Measurements from ENCODE around the gene ASH1L.

DNA sequence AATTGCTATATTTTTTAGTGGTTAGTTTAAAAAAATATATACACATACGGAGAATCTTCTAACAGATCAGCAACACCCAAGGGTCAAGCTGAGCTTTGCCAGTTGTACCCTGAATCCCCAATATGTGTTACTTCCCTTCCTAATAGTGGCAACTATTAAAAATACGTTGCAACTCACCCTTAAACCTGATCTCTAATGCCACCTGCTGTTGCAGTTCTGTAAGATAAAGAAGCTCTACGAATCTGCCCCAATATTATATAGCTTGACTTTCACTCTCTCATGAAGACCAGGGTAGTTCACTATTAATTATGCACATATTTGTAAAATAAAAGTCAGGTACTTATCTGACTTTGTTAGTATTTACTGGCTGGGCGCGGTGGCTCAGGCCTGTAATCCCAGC, 58.4 kb downstream of the ASH1L start:
- TF ChIP-seq PAX5 (IDR thresholded peaks at IDR 0.05; ENCODE audit: insufficient read depth, low read length, severe bottlenecking) (no peak), POLR2A (IDR thresholded peaks at IDR 0.05; ENCODE audit: low read depth, low read length) (no peak), POLR2AphosphoS5 (IDR thresholded peaks at IDR 0.05; ENCODE audit: low read depth, low read length) (no peak), TAF1 (IDR thresholded peaks at IDR 0.05; ENCODE audit: low read depth, low read length) (no peak)

All from GM12891 (cell line).